Measurements from ENCODE around the gene ARRDC2.

GRCh38 chr19:17966550-17967256 lies 41.3 kb upstream of the ARRDC2 start, which contains the start of gene KCNN1:
- no peak for TF ChIP-seq CTCF (IDR thresholded peaks at IDR 0.05)
- no peak for TF ChIP-seq EZH2 (IDR thresholded peaks at IDR 0.05)
